Colon (tissue), 2 donors: ENCODE data around the gene RTN4.
"Not testable (repeated sequence)": the region's sequence is repeated elsewhere in the genome, so short reads cannot be mapped to it uniquely, and the experiment has no call there.

Experiments
- FAIRE-seq: peaks from 2 replicates; lab custom pipeline; 2012; peaks lifted over from hg19 to GRCh38; lab: Jason Lieb, UNC
- donor health status: control.
- donor health status: control.

The RTN4 gene

GRCh38 chr2:55050100-55050994 lies at the start of gene RTN4:
RTN4 (minus strand) TSS chr2:55050451; CDS start chr2:55050300, 151 bp downstream.
- FAIRE-seq: no peak

DNA sequence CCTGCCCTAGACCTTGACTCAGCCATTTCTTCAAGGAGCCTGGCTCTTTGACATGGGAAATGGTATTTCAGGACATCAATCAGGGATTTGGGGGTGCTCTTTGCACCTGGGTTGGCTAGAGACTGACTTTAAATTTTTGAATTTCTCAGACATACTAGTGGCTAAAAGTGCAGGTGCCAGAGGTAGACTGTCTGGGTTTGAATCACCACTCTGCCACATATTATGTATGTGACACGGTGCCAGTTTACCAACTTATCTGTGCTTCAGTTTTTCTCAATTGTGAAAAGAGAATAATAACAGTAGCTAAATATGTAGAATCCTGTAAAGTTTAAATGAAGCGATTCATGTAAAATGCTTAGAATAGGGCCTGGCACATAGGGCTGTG lies 49.2 kb upstream of the RTN4 start:
- no peak for FAIRE-seq

GRCh38 chr2:55097461-55098410 lies 47.5 kb upstream of the RTN4 start:
- no peak for FAIRE-seq

GRCh38 chr2:55097082-55097460 lies 46.8 kb upstream of the RTN4 start:
- no peak for FAIRE-seq

- FAIRE-seq: no peak
Measured at GRCh38 chr2:55096586-55096985, 46.3 kb upstream of the RTN4 start.

GRCh38 chr2:55093381-55093780 lies 43.1 kb upstream of the RTN4 start:
- FAIRE-seq: no peak

- no peak for FAIRE-seq
Measured at GRCh38 chr2:55092439-55092838, 42.2 kb upstream of the RTN4 start.

- not testable (repeated sequence) for FAIRE-seq
Measured at GRCh38 chr2:55091681-55092080, 41.4 kb upstream of the RTN4 start.

GRCh38 chr2:55090702-55091101 lies 40.5 kb upstream of the RTN4 start:
- no peak for FAIRE-seq

GRCh38 chr2:55089726-55090125 lies 39.5 kb upstream of the RTN4 start:
- FAIRE-seq: no peak

- no peak for FAIRE-seq
Measured at GRCh38 chr2:55088400-55088799, 38.1 kb upstream of the RTN4 start.

DNA sequence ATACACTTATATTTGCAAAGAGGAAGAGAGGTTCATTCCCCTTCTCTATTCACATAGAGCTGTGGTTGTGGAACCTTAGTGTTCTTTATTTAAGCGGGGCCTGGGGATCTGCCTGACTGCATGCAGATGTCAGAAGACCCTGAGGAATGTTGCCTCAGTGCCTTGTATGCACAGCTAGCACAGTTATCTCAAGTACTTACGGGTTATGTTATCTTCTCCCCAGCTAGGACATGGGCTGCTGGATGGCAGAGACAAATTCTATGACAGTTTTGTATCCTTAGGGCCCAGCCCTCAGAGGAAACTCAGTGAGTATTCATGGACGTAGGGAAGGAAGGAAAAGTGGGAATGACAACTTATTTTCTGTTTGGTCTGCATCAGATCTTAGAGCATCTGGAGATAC lies 37.7 kb upstream of the RTN4 start:
- no peak for FAIRE-seq

- no peak for FAIRE-seq
Measured at GRCh38 chr2:55087501-55087900, 37.2 kb upstream of the RTN4 start.

DNA sequence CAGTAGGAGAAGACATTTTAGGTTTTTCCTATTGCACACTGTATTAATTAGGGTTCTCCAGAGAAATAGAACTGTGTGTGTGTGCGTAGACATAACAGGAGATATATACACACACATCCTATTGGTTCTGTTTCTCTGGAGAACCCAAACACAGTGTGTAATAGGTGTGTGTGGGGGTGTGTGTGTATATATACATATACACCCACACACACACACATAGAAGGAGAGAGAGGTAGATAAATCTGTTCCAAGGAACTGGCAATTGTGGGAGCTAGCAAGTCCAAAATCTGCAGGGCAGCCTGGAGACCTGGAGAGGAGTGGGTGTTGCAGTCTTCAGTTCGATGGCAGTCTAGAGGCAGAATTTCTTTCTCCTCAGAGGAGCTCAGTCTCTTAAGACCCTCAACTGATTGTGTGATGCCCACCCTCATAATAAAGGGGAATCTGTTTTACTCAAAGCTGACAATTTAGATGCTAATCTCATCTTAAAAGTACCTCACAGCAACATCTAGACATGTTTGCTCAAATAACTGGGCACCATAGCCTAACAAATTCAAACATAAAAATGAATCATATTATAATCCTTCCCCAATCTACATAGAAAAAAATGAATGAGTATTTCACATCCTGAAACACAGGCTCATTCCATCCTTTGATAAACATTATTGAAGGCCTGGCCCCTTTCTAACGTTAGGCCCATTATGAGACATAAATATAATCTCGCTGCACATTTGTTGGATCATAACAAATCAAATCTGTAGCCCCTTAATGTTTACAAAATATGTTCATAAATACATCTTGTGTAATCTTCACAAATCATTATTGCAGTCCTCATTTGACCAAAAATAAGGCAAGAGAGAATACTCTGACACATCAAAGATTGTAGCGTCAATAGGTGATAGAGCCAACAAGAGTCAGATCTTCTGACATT lies 35.1 kb upstream of the RTN4 start:
- no peak for FAIRE-seq

GRCh38 chr2:55084641-55085040 lies 34.4 kb upstream of the RTN4 start:
- FAIRE-seq: no peak

- no peak for FAIRE-seq
Measured at GRCh38 chr2:55080204-55080738, 30.0 kb upstream of the RTN4 start.

- FAIRE-seq: no peak
Measured at GRCh38 chr2:55078956-55079355, 28.7 kb upstream of the RTN4 start.

DNA sequence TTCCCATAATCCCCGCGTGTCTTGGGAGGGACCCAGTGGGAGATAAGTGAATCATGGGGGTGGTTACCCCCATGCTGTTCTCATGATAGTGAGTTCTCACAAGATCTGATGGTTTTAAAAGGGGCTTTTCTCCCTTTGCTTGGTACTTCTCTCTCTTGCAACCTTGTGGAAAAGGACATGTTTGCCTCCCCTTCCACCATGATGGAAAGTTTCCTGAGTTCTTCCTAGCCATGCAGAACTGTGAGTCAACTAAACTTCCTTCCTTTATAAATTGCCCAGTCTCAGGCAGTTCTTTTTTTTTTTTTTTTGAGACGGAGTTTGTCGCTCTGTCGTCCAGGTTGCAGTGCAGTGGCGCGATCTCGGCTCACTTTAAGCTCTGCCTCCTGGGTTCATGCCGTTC lies 26.5 kb upstream of the RTN4 start:
- FAIRE-seq: no peak

DNA sequence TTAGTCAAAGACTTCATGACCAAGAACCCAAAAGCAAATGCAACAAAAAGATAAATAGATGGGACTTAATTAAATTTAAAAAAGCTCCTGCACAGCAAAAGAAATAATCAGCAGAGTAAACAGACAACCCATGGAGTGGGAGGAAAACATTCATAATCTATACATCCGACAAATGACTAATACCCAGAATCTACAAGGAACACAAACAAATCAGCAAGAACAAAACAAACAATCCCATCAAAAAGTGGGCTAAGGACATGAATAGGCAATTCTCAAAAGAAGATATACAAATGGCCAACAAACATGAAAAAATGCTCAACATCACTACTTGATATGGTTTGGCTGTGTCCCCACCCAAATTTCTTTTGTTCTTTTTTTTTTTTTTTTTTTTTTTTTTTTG lies 25.8 kb upstream of the RTN4 start:
- FAIRE-seq: not testable (repeated sequence)

- no peak for FAIRE-seq
Measured at GRCh38 chr2:55073000-55073983, 23.0 kb upstream of the RTN4 start.
